Endothelial cell (in vitro differentiated cells): ENCODE measurements around the gene RPH3AL. TPM values are rescaled to one million over a fixed set of nuclear protein-coding genes. Genes with fewer than 3 reads are reported as not detected.

Experiments used
- DNase-seq: peaks from one replicate; pipeline ENCODE4 v3.0.0; 2021; ENCODE audit warnings: low spot score
- H3K27ac Mint-ChIP-seq: one replicate; pipeline ENCODE4 v1.8.0; 2021; ENCODE audit warnings: mixed read lengths, inconsistent platforms; ENCODE audit not compliant: unreplicated experiment
- H3K27me3 Mint-ChIP-seq: one replicate; pipeline ENCODE4 v1.8.0; 2021; ENCODE audit warnings: mild to moderate bottlenecking, moderate library complexity, mixed read lengths, inconsistent platforms; ENCODE audit not compliant: unreplicated experiment
- H3K36me3 Mint-ChIP-seq: one replicate; pipeline ENCODE4 v1.8.0; 2021; ENCODE audit warnings: mild to moderate bottlenecking, low read depth, mixed read lengths, inconsistent platforms; ENCODE audit not compliant: unreplicated experiment
- H3K4me1 Mint-ChIP-seq: one replicate; pipeline ENCODE4 v1.8.0; 2021; ENCODE audit warnings: mild to moderate bottlenecking, mixed read lengths, inconsistent platforms; ENCODE audit not compliant: unreplicated experiment
- H3K4me3 Mint-ChIP-seq: one replicate; pipeline ENCODE4 v1.8.0; 2021; ENCODE audit warnings: mild to moderate bottlenecking, mixed read lengths, inconsistent platforms; ENCODE audit not compliant: unreplicated experiment
- H3K9me3 Mint-ChIP-seq: one replicate; pipeline ENCODE4 v1.8.0; 2021; ENCODE audit warnings: mixed read lengths, inconsistent platforms; ENCODE audit not compliant: unreplicated experiment
- CTCF ChIP-seq: fragments of 200-600 bp; sonication (generic); IDR thresholded peaks from one replicate; pipeline ENCODE4 v1.5.0; 2021; ENCODE audit warnings: antibody characterized with exemption; ENCODE audit not compliant: unreplicated experiment
- total RNA-seq: library from RNA; stranded (reverse); fragmentation: NEBNext Ultra II Directional; extraction: Animal tissue kit (Norgen Biotek cat#: 25700); gene quantifications from one replicate; pipeline ENCODE4 v1.2.1, GENCODE V29; 2021; ENCODE audit not compliant: unreplicated experiment

RPH3AL gene
- total RNA-seq, 1 donor from 2014 or later: 3.4 TPM

GRCh38 chr17:231966-232807 is 120.4 kb downstream of the RPH3AL start:
- H3K27me3 Mint-ChIP-seq: peaks cover 1% of the 10 kb centered on the region
- H3K4me3 Mint-ChIP-seq: no peak overlapping the region
- peaks cover 3% of the 10 kb centered on the region for H3K36me3 Mint-ChIP-seq
- H3K4me1 Mint-ChIP-seq: peaks cover 13% of the 10 kb centered on the region
- H3K9me3 Mint-ChIP-seq: no peaks in the 10 kb centered on the region
- no peak for DNase-seq
- no peak for TF ChIP-seq CTCF
- no peak overlapping the region for H3K27ac Mint-ChIP-seq

- peaks cover 3% of the 10 kb centered on the region for H3K36me3 Mint-ChIP-seq
- no peak overlapping the region for H3K4me3 Mint-ChIP-seq
- DNase-seq: no peak
- no peak overlapping the region for H3K27ac Mint-ChIP-seq
- peaks cover 1% of the 10 kb centered on the region for H3K27me3 Mint-ChIP-seq
- TF ChIP-seq CTCF: no peak
- H3K4me1 Mint-ChIP-seq: peaks cover 13% of the 10 kb centered on the region
- no peaks in the 10 kb centered on the region for H3K9me3 Mint-ChIP-seq
Observed at GRCh38 chr17:231191-231965, 121.2 kb downstream of the RPH3AL start.

- no peak for TF ChIP-seq CTCF
- no peak overlapping the region for H3K27ac Mint-ChIP-seq
- H3K4me3 Mint-ChIP-seq: no peak overlapping the region
- H3K36me3 Mint-ChIP-seq: peaks cover 3% of the 10 kb centered on the region
- H3K9me3 Mint-ChIP-seq: no peaks in the 10 kb centered on the region
- H3K4me1 Mint-ChIP-seq: peaks cover 13% of the 10 kb centered on the region
- H3K27me3 Mint-ChIP-seq: peaks cover 1% of the 10 kb centered on the region
- no peak for DNase-seq
Observed at GRCh38 chr17:230395-230770, 122.2 kb downstream of the RPH3AL start.

GRCh38 chr17:229709-230394 is 122.8 kb downstream of the RPH3AL start:
- H3K27ac Mint-ChIP-seq: no peak overlapping the region
- DNase-seq: no peak
- peaks cover 1% of the 10 kb centered on the region for H3K27me3 Mint-ChIP-seq
- no peak overlapping the region for H3K4me3 Mint-ChIP-seq
- peaks cover 13% of the 10 kb centered on the region for H3K4me1 Mint-ChIP-seq
- TF ChIP-seq CTCF: no peak
- H3K9me3 Mint-ChIP-seq: no peaks in the 10 kb centered on the region
- H3K36me3 Mint-ChIP-seq: peaks cover 3% of the 10 kb centered on the region
